Activated T-helper 1 cell treated with anti-CD3 and anti-CD28 coated beads, Interleukin-2, amount 50 U/mL, for 16 hours (primary cell): Measurements from ENCODE around the gene N4BP3.
"Not testable (repeated sequence)": the region's sequence is repeated elsewhere in the genome, so short reads cannot be mapped to it uniquely, and the experiment has no call there.

ENCODE experiments used
- DNase-seq, 2 donors: peaks; one replicate each; pipeline ENCODE4 v3.0.0-alpha.2; 2020; ENCODE audit warnings: low read depth in 1 of 2, low spot score in 1 of 2

Gene N4BP3

GRCh38 chr5:178121391-178122276, 8.3 kb downstream of the N4BP3 start:
- DNase-seq = no peak

- DNase-seq = no peak
Observed at GRCh38 chr5:178122346-178122745, 9.0 kb downstream of the N4BP3 start.

- no peak for DNase-seq
Observed at GRCh38 chr5:178123094-178123965, 10.0 kb downstream of the N4BP3 start.

- DNase-seq = no peak
Observed at GRCh38 chr5:178123966-178124925, 10.9 kb downstream of the N4BP3 start.

- no peak for DNase-seq
Observed at GRCh38 chr5:178125253-178125906, 12.0 kb downstream of the N4BP3 start.

GRCh38 chr5:178126556-178126955, 13.2 kb downstream of the N4BP3 start:
- DNase-seq = no peak

- not testable (repeated sequence) for DNase-seq
Observed at GRCh38 chr5:178127300-178128009, 14.1 kb downstream of the N4BP3 start.

- no peak for DNase-seq
Observed at GRCh38 chr5:178129296-178129695, 16.0 kb downstream of the N4BP3 start.

GRCh38 chr5:178130234-178130575, 16.9 kb downstream of the N4BP3 start:
- not testable (repeated sequence) for DNase-seq

- peak; percentile 58 to 77 for DNase-seq
Observed at GRCh38 chr5:178130576-178131445, 17.5 kb downstream of the N4BP3 start, which contains the start of gene RMND5B. Gene RMND5B (plus strand): TSS chr5:178131014. CDS start chr5:178138120, 7,106 bp downstream.

- no peak for DNase-seq
Observed at GRCh38 chr5:178131446-178131996, 18.2 kb downstream of the N4BP3 start.

GRCh38 chr5:178136990-178137389, 23.7 kb downstream of the N4BP3 start:
- DNase-seq = no peak

GRCh38 chr5:178137991-178138390, 24.7 kb downstream of the N4BP3 start:
- no peak for DNase-seq

GRCh38 chr5:178141550-178141949, 28.2 kb downstream of the N4BP3 start:
- DNase-seq = no peak

GRCh38 chr5:178142642-178143041, 29.3 kb downstream of the N4BP3 start:
- no peak for DNase-seq

- DNase-seq = no peak
Observed at GRCh38 chr5:178143246-178143645, 29.9 kb downstream of the N4BP3 start.

GRCh38 chr5:178143901-178144300, 30.6 kb downstream of the N4BP3 start:
- DNase-seq = no peak
